PC-9 (cell line): Measurements from ENCODE around the gene PRCC. TPM values are rescaled to one million over a fixed set of nuclear protein-coding genes. Genes with fewer than 3 reads are reported as not detected.

ENCODE experiments used
- BruUV-seq: library from RNA; stranded (reverse); fragments of 400-500 nt; replicated peaks from 2 replicates; lab custom pipeline; 2021; lab: Mats Ljungman, UMichigan
- CTCF ChIA-PET: fragments of 300-600 bp; sonication (Branson Sonifier 250); formaldehyde crosslinking; loops from one replicate; lab custom pipeline; 2022; ENCODE audit warnings: antibody characterized with exemption; lab: Charles Lee
- POLR2A ChIA-PET: fragments of 300-600 bp; sonication (Branson Sonifier 250); formaldehyde crosslinking; loops from one replicate; lab custom pipeline; 2022; ENCODE audit warnings: antibody characterized with exemption; ENCODE audit not compliant: unreplicated experiment; lab: Charles Lee
- DNase-seq, 2 experiments: peaks; one replicate each; pipeline versions ENCODE4 v3.0.0 to v3.0.0-alpha.2; 2015 to 2022; ENCODE audit warnings: mixed read lengths in 1 of 2
- H2AFZ ChIP-seq: fragments of 200-600 bp; sonication (generic); 2 replicates; pipeline ENCODE4 v1.8.1; 2017; ENCODE audit warnings: antibody characterized with exemption
- H3F3A ChIP-seq: fragments of 200-600 bp; sonication (generic); 2 replicates; pipeline ENCODE4 v1.8.1; 2017; ENCODE audit warnings: antibody characterized with exemption, mild to moderate bottlenecking, low read depth; ENCODE audit not compliant: insufficient read depth
- H3K27ac ChIP-seq: fragments of 200-600 bp; sonication (generic); 2 replicates; pipeline ENCODE4 v1.6.1; 2016; ENCODE audit warnings: mixed run types
- H3K27me3 ChIP-seq: fragments of 200-600 bp; sonication (generic); 2 replicates; pipeline ENCODE4 v1.6.1; 2016; ENCODE audit warnings: low read depth, mixed run types; ENCODE audit not compliant: insufficient read depth
- H3K36me3 ChIP-seq: fragments of 200-600 bp; sonication (generic); 2 replicates; pipeline ENCODE4 v1.6.1; 2016; ENCODE audit warnings: low read depth, mixed run types
- H3K4me1 ChIP-seq: fragments of 200-600 bp; sonication (generic); replicated peaks from 2 replicates; pipeline ENCODE4 v1.6.1; 2016; ENCODE audit warnings: mixed run types; ENCODE audit not compliant: insufficient read depth
- H3K4me2 ChIP-seq: fragments of 200-600 bp; sonication (generic); 2 replicates; pipeline ENCODE4 v1.6.1; 2017; ENCODE audit warnings: mixed run types
- H3K4me3 ChIP-seq: fragments of 200-600 bp; sonication (generic); 2 replicates; pipeline ENCODE4 v1.6.1; 2016; ENCODE audit warnings: mixed run types
- H3K79me2 ChIP-seq: fragments of 200-600 bp; sonication (generic); 2 replicates; pipeline ENCODE4 v1.6.1; 2017; ENCODE audit warnings: low read depth, mixed run types
- H3K9me2 ChIP-seq: fragments of 200-600 bp; sonication (generic); 2 replicates; pipeline ENCODE4 v1.8.1; 2017; ENCODE audit warnings: mild to moderate bottlenecking; ENCODE audit not compliant: insufficient read depth
- H3K9me3 ChIP-seq: fragments of 200-600 bp; sonication (generic); 2 replicates; pipeline ENCODE4 v1.8.1; 2016; ENCODE audit warnings: low read depth; ENCODE audit not compliant: insufficient read depth
- H4K20me1 ChIP-seq: fragments of 200-600 bp; sonication (generic); 2 replicates; pipeline ENCODE4 v1.8.1; 2017; ENCODE audit not compliant: insufficient read depth
- EZH2 ChIP-seq: fragments of 200-600 bp; sonication (generic); IDR thresholded peaks from 2 replicates; pipeline ENCODE4 v1.8.0; 2017; ENCODE audit warnings: antibody characterized with exemption, low read depth
- intact Hi-C: fragments of 100-400 bp; cut with micrococcal nuclease; formaldehyde crosslinking; loops from one replicate; pipeline ENCODE4 v1.10.0; 2022; ENCODE audit not compliant: unreplicated experiment
- total RNA-seq: library from RNA; stranded (reverse); gene quantifications from 2 replicates; pipeline ENCODE4 v1.2.3, GENCODE V29; 2021
- TF ChIP-seq, protein P1 (sequence below): fragments of 200-600 bp; sonication (generic); conservative IDR thresholded peaks from 2 replicates; pipeline ENCODE4 v1.6.1; 2017; ENCODE audit warnings: mixed run types, antibody characterized with exemption, mild to moderate bottlenecking, moderate library complexity

Gene PRCC
- total RNA-seq, 1 experiment from 2014 or later = 56.6 TPM

GRCh38 chr1:156842618-156843300 lies 75.4 kb downstream of the PRCC start:
- no TSS peak for BruUV-seq
- no peak overlapping the region for H3K4me2 ChIP-seq
- H2AFZ ChIP-seq = no peak overlapping the region
- CTCF ChIA-PET = no interaction called here
- no peak overlapping the region for H3K27ac ChIP-seq
- H3K9me2 ChIP-seq = no peaks in the 10 kb centered on the region
- H4K20me1 ChIP-seq = no peaks in the 10 kb centered on the region
- H3K79me2 ChIP-seq = no peaks in the 10 kb centered on the region
- H3K4me1 ChIP-seq = no peaks in the 10 kb centered on the region
- peaks cover 20% of the 10 kb centered on the region; the same call in 1 of the 2 replicates for H3K27me3 ChIP-seq
- POLR2A ChIA-PET = no interaction called here
- H3K9me3 ChIP-seq = no peaks in the 10 kb centered on the region
- no peak overlapping the region for H3K4me3 ChIP-seq
- intact Hi-C loops = no loop called here
- no peaks in the 10 kb centered on the region for H3K36me3 ChIP-seq
- TF ChIP-seq, protein P1, sequence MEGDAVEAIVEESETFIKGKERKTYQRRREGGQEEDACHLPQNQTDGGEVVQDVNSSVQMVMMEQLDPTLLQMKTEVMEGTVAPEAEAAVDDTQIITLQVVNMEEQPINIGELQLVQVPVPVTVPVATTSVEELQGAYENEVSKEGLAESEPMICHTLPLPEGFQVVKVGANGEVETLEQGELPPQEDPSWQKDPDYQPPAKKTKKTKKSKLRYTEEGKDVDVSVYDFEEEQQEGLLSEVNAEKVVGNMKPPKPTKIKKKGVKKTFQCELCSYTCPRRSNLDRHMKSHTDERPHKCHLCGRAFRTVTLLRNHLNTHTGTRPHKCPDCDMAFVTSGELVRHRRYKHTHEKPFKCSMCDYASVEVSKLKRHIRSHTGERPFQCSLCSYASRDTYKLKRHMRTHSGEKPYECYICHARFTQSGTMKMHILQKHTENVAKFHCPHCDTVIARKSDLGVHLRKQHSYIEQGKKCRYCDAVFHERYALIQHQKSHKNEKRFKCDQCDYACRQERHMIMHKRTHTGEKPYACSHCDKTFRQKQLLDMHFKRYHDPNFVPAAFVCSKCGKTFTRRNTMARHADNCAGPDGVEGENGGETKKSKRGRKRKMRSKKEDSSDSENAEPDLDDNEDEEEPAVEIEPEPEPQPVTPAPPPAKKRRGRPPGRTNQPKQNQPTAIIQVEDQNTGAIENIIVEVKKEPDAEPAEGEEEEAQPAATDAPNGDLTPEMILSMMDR = no peak
- no peak for TF ChIP-seq EZH2
- no peak for DNase-seq
- H3F3A ChIP-seq = no peaks in the 10 kb centered on the region

- no peaks in the 10 kb centered on the region for H3K4me1 ChIP-seq
- CTCF ChIA-PET = no interaction called here
These were observed 76.8 kb downstream of the PRCC start for GRCh38 chr1:156844102-156844501.

DNA sequence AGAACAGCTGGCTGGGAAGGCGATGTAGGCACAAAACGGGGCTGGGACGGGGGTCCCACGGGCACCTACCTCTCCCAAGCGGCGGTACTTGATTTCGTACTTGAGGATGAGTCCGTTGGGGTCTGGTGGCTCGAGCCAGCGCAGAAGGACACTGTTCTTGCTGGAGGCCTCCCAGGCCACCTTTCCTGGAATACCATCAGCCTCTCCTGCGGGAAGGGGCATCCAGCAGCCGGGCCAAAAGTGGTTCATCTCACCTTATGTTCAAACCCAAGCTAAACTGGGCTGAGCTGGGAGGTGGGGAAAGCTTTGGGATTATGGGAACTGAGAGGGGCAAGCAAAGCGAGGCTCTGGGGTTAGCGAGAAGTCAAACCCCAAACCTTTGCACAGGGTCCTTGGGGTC lies 77.3 kb downstream of the PRCC start:
- H3K36me3 ChIP-seq = no peaks in the 10 kb centered on the region
- BruUV-seq = no TSS peak
- no peak overlapping the region for H3K27ac ChIP-seq
- no peak overlapping the region for H3K4me2 ChIP-seq
- no peaks in the 10 kb centered on the region for H3K4me1 ChIP-seq
- no peaks in the 10 kb centered on the region for H3K9me3 ChIP-seq
- DNase-seq = no peak
- H3F3A ChIP-seq = no peaks in the 10 kb centered on the region
- intact Hi-C loops = no loop called here
- no peaks in the 10 kb centered on the region for H3K79me2 ChIP-seq
- peaks cover 27% of the 10 kb centered on the region; the same call in 1 of the 2 replicates for H3K27me3 ChIP-seq
- TF ChIP-seq EZH2 = no peak
- TF ChIP-seq, protein P1 = no peak
- H2AFZ ChIP-seq = no peak overlapping the region
- H4K20me1 ChIP-seq = no peaks in the 10 kb centered on the region; the same call in 1 of the 2 replicates
- ChIA-PET CTCF (no interaction called here), POLR2A (no interaction called here)
- H3K9me2 ChIP-seq = no peaks in the 10 kb centered on the region
- no peak overlapping the region for H3K4me3 ChIP-seq

More at GRCh38 chr1:156844102-156844501, 76.8 kb downstream of the PRCC start:
- Histone ChIP-seq H3F3A (no peaks in the 10 kb centered on the region), H3K4me2 (no peak overlapping the region), H3K4me3 (no peak overlapping the region), H3K79me2 (no peaks in the 10 kb centered on the region), H3K27me3 (peaks cover 27% of the 10 kb centered on the region; the same call in 1 of the 2 replicates), H4K20me1 (no peaks in the 10 kb centered on the region), H3K9me2 (no peaks in the 10 kb centered on the region), H3K36me3 (no peaks in the 10 kb centered on the region), H3K27ac (no peak overlapping the region), H2AFZ (no peak overlapping the region), H3K9me3 (no peaks in the 10 kb centered on the region)
- POLR2A ChIA-PET = no interaction called here
- no TSS peak for BruUV-seq
- TF ChIP-seq, protein P1 = no peak
- no peak for TF ChIP-seq EZH2
- no peak for DNase-seq
- intact Hi-C loops = no loop called here
